K562 (cell line): ENCODE results near the gene MC2R. TPM values are rescaled to one million over a fixed set of nuclear protein-coding genes. Genes with fewer than 3 reads are reported as not detected.

ENCODE experiments used
- ATAC-seq: fragments of 200-7000 bp; cut with Tn5 transposase; 3 replicates; pipeline ENCODE4 v1.9.1; 2020; ENCODE audit warnings: moderate library complexity
- BruUV-seq: library from RNA; stranded (reverse); fragments of 400-500 nt; replicated peaks from 2 replicates; lab custom pipeline; 2021; lab: Mats Ljungman, UMichigan
- CTCF ChIA-PET: fragments of 300-600 bp; formaldehyde crosslinking; extraction: SDS; loops from one replicate; lab custom pipeline; 2021; ENCODE audit warnings: low intra/inter-chr PET ratio; lab: Yijun Ruan, JAX
- POLR2A ChIA-PET: fragments of 300-600, 350-650 bp; sonication (Branson Sonifier 250); formaldehyde crosslinking; extraction: SDS; loops from one replicate; lab custom pipeline; 2021; ENCODE audit warnings: antibody characterized with exemption, inconsistent platforms; lab: Yijun Ruan, JAX
- DNase-seq, 4 experiments: peaks; one replicate each; pipeline versions ENCODE4 v3.0.0 to v3.0.0-alpha.2; 2011 to 2018; ENCODE audit warnings: low spot score in 3 of 4, mixed read lengths in 3 of 4; ENCODE audit errors: extremely low read depth in 1 of 4
- FAIRE-seq: peaks from 2 replicates; lab custom pipeline; 2011; peaks lifted over from hg19 to GRCh38; lab: Jason Lieb, UNC
- H2AFZ ChIP-seq: 2 replicates; pipeline ENCODE4 v1.6.0; 2011; ENCODE audit warnings: low read depth, low read length, control low read depth, inconsistent platforms
- H3K27ac ChIP-seq: fragments of 200-600 bp; 3 replicates; pipeline ENCODE4 v1.8.0; 2011; ENCODE audit warnings: low read depth, mild to moderate bottlenecking, control low read depth, inconsistent platforms, low read length, moderate library complexity, mixed read lengths; ENCODE audit errors: extremely low read depth
- H3K27me3 ChIP-seq, 2 experiments: fragments of 300-600 bp in 1 of 2; 2 replicates in 1 of 2; 3 replicates in 1 of 2; pipeline versions ENCODE4 v1.6.0 to v1.8.0; 2011; ENCODE audit warnings: inconsistent platforms in 2 of 2, low read length in 2 of 2, mild to moderate bottlenecking in 1 of 2, mixed read lengths in 1 of 2, moderate library complexity in 1 of 2; ENCODE audit not compliant: control insufficient read depth in 2 of 2, insufficient read depth in 2 of 2
- H3K36me3 ChIP-seq: fragments of 300-600 bp; 3 replicates; pipeline ENCODE4 v1.8.0; 2011; ENCODE audit warnings: mild to moderate bottlenecking, low read length, inconsistent platforms; ENCODE audit not compliant: control insufficient read depth, insufficient read depth
- H3K4me1 ChIP-seq, 2 experiments: fragments of 200-600 bp in 1 of 2; replicated peaks in 1 of 2; 2 replicates in 1 of 2; 3 replicates in 1 of 2; pipeline versions ENCODE4 v1.5.1 to v1.8.0; 2011; ENCODE audit warnings: inconsistent platforms in 2 of 2, low read length in 2 of 2, mild to moderate bottlenecking in 1 of 2, mixed read lengths in 1 of 2, moderate library complexity in 1 of 2; ENCODE audit not compliant: control insufficient read depth in 2 of 2, insufficient read depth in 2 of 2
- H3K4me2 ChIP-seq: 2 replicates; pipeline ENCODE4 v1.6.1; 2011; ENCODE audit warnings: low read length, control low read depth, inconsistent platforms, mixed read lengths; ENCODE audit not compliant: insufficient read depth
- H3K4me3 ChIP-seq: fragments of 200-600 bp; sonication (generic), shearing (Covaris generic); 2 replicates; pipeline ENCODE4 v1.5.1; 2016; ENCODE audit warnings: control low read depth, inconsistent platforms
- H3K79me2 ChIP-seq: fragments of 200-600 bp; 3 replicates; pipeline ENCODE4 v1.8.0; 2011; ENCODE audit warnings: low read length, inconsistent platforms; ENCODE audit not compliant: control insufficient read depth, insufficient read depth
- H3K9ac ChIP-seq, 2 experiments: 2 replicates each; pipeline versions ENCODE4 v1.6.0 to v1.6.1; 2011; ENCODE audit warnings: low read depth in 2 of 2, low read length in 2 of 2, control low read depth in 1 of 2, inconsistent platforms in 1 of 2, mild to moderate bottlenecking in 1 of 2, mixed read lengths in 1 of 2; ENCODE audit not compliant: insufficient read depth in 1 of 2
- H3K9me1 ChIP-seq: one replicate; pipeline ENCODE4 v1.6.0; 2011; ENCODE audit warnings: inconsistent platforms, mild to moderate bottlenecking, low read length, moderate library complexity; ENCODE audit not compliant: control insufficient read depth, insufficient read depth
- H3K9me3 ChIP-seq: replicated peaks from 2 replicates; pipeline ENCODE4 v1.5.1; 2011; ENCODE audit warnings: low read depth, low read length, inconsistent platforms; ENCODE audit not compliant: control insufficient read depth, insufficient read depth
- H4K20me1 ChIP-seq: replicated peaks from 2 replicates; pipeline ENCODE4 v1.6.1; 2011; ENCODE audit warnings: low read length, inconsistent platforms, mixed read lengths; ENCODE audit not compliant: control insufficient read depth, insufficient read depth
- BCLAF1 ChIP-seq, 2 experiments: fragments of 450-650 bp in 1 of 2; IDR thresholded peaks; 2 replicates each; pipeline ENCODE4 v1.6.1; 2011 to 2017; ENCODE audit warnings: low read depth in 2 of 2, antibody characterized with exemption in 1 of 2, borderline replicate concordance in 1 of 2, low read length in 1 of 2, mild to moderate bottlenecking in 1 of 2, mixed read lengths in 1 of 2; ENCODE audit not compliant: control insufficient read depth in 1 of 2
- BRD4 ChIP-seq: fragments of 200-600 bp; sonication (generic); IDR thresholded peaks from 2 replicates; pipeline ENCODE4 v1.6.1; 2017; ENCODE audit warnings: inconsistent platforms
- CBX3 ChIP-seq, 2 experiments: IDR thresholded peaks; 1 replicate in 1 of 2; 2 replicates in 1 of 2; pipeline ENCODE4 v1.6.1; 2012; ENCODE audit warnings: inconsistent platforms in 2 of 2, low read length in 2 of 2, borderline replicate concordance in 1 of 2, control low read depth in 1 of 2
- CHCHD3 ChIP-seq: fragments of 250-450 bp; sonication (Bioruptor Pico); IDR thresholded peaks from 2 replicates; pipeline ENCODE4 v2.1.2; 2022; ENCODE audit warnings: mild to moderate bottlenecking
- CREBBP ChIP-seq: IDR thresholded peaks from one replicate; pipeline ENCODE4 v1.6.1; 2012; ENCODE audit warnings: low read depth, mild to moderate bottlenecking, control low read depth, inconsistent platforms, low read length
- FOXP4 ChIP-seq: sonication (generic); formaldehyde crosslinking; IDR thresholded peaks from 2 replicates; pipeline ENCODE4 v1.8.0; 2022; ENCODE audit warnings: mild to moderate bottlenecking, missing genetic modification reagents, borderline replicate concordance
- HDAC1 ChIP-seq, 2 experiments: fragments of 450-650 bp; IDR thresholded peaks; 2 replicates each; pipeline ENCODE4 v1.6.1; 2016 to 2017; ENCODE audit warnings: inconsistent platforms in 1 of 2, mild to moderate bottlenecking in 1 of 2, moderate library complexity in 1 of 2
- NR1H2 ChIP-seq: sonication (generic); formaldehyde crosslinking; IDR thresholded peaks from 2 replicates; pipeline ENCODE4 v1.4.0; 2020; ENCODE audit warnings: mild to moderate bottlenecking, missing genetic modification reagents
- RAD21 ChIP-seq, 2 experiments: fragments of 250-450 bp in 1 of 2; fragments of 450-650 bp in 1 of 2; sonication (Bioruptor Pico) in 1 of 2; formaldehyde crosslinking in 1 of 2; IDR thresholded peaks in 1 of 2; conservative IDR thresholded peaks in 1 of 2; 2 replicates each; pipeline versions ENCODE4 v1.4.0 to v1.8.0; 2020 to 2022; ENCODE audit warnings: mild to moderate bottlenecking in 2 of 2, moderate library complexity in 1 of 2
- SMAD1 ChIP-seq: fragments of 150-350 bp; IDR thresholded peaks from 2 replicates; pipeline ENCODE4 v1.6.1; 2014; ENCODE audit warnings: low read length, low read depth; ENCODE audit not compliant: partially characterized antibody
- SOX6 ChIP-seq: fragments of 450-650 bp; IDR thresholded peaks from 2 replicates; pipeline ENCODE4 v1.6.1; 2014; ENCODE audit warnings: mild to moderate bottlenecking
- WGBS: fragments of 100-300 bp; shearing (Covaris generic); methylation state at CpG from one replicate; pipeline ENCODE4 v1.1.6; 2016; ENCODE audit warnings: low coverage, mixed read lengths; ENCODE audit not compliant: insufficient coverage; ENCODE audit errors: missing lambda C conversion rate; 5-methylcytosine and 5-hydroxymethylcytosine counted together
- in situ Hi-C: fragments of 300-500 bp; cut with MboI; formaldehyde crosslinking; loops from 4 replicates; pipeline ENCODE4 v1.15.0; 2018; ENCODE audit warnings: inconsistent platforms, mixed read lengths
- intact Hi-C: fragments of 100-400 bp; cut with micrococcal nuclease; formaldehyde crosslinking; loops from 2 replicates; pipeline ENCODE4 v1.14.2; 2022
- polyA plus RNA-seq, 8 experiments: library from polyadenylated mRNA; depleted of rRNA in 4 of 8; stranded (reverse) in 5 of 8; unstranded in 3 of 8; fragments of >200 nt; fragmentation: Nextera tagmentation in 2 of 8; fragmentation: Illumina TruSeq in 1 of 8; extraction: Ambion mirVana in 2 of 8; extraction: Trizol in 1 of 8; gene quantifications; 2 replicates each; pipeline versions ENCODE4 v1.2.1 to v1.2.3, GENCODE V29; 2011 to 2014; ENCODE audit warnings: inconsistent platforms in 1 of 8, missing spikeins in 1 of 8
- total RNA-seq, 7 experiments: library from RNA; depleted of rRNA in 6 of 7; stranded (reverse); fragments of >200 nt in 6 of 7; fragmentation: Illumina TruSeq in 2 of 7; extraction: Trizol in 2 of 7; gene quantifications; 2 replicates each; pipeline versions ENCODE4 v1.2.1 to v1.2.3, GENCODE V29; 2011 to 2021; ENCODE audit warnings: low replicate concordance in 1 of 7

MC2R gene
- total and polyA plus RNA-seq, 9 of the 15 experiments (the other 6 are each of a cell fraction or from before 2014, with no cell fraction given): not detected

DNA sequence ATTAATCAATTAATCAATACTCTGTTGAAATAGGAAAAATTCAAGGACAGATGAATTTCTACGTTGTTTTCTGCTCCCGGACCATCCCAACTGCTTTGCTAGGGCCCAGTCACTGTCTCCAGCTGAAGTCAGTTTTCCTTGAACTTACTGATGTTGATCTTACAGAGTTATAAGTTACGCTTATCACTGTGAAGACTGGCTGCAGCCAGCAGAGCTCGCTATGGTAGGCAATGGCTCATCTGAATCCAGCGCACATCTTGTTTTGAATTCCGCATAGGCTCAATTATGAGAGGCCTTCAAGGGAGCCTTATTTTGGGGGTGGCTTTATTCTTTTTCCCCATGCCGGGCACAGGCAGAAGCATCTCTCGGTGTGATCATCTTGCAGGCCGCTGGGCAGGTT is 2.7 kb downstream of the MC2R start (continued):
- TF ChIP-seq SMAD1: no peak
- TF ChIP-seq, all 486 proteins: peak for 0

GRCh38 chr18:13910986-13911385 is 4.3 kb downstream of the MC2R start:
- WGBS: 1% methylated on average over 6 of the region's 6 CpGs
- FAIRE-seq (no peak), DNase-seq (no peak), ATAC-seq (no peak)
- Histone ChIP-seq H2AFZ (no peak overlapping the region), H3K9ac (no peak overlapping the region), H3K9me3 (no peaks in the 10 kb centered on the region), H4K20me1 (no peaks in the 10 kb centered on the region), H3K9me1 (no peaks in the 10 kb centered on the region), H3K4me3 (no peak overlapping the region), H3K27me3 (no peaks in the 10 kb centered on the region; a peak in 1 of 5 replicates), H3K27ac (no peak overlapping the region), H3K4me2 (no peak overlapping the region), H3K79me2 (no peaks in the 10 kb centered on the region), H3K36me3 (no peaks in the 10 kb centered on the region), H3K4me1 (no peaks in the 10 kb centered on the region)
- no TSS peak for BruUV-seq
- ChIA-PET POLR2A (no interaction called here), CTCF (interaction anchor here (0.6 kb wide), 1 partner anchor 63 kb away, joined by 5 read pairs; no protein-coding TSS in a partner anchor)
- intact Hi-C loops (no loop called here), in situ Hi-C loops (no loop called here)
- TF ChIP-seq CREBBP (no peak), CBX3 (IDR thresholded peaks at IDR 0.05; ENCODE audit: borderline replicate concordance in 1 of 2, low read length in 2 of 2) (no peak), CHCHD3 (CRISPR knock-in tag) (no peak), HDAC1 (IDR thresholded peaks at IDR 0.05) (no peak), NR1H2 (no peak), BRD4 (no peak), SOX6 (no peak), FOXP4 (no peak), BCLAF1 (IDR thresholded peaks at IDR 0.05; ENCODE audit: borderline replicate concordance in 1 of 2, control insufficient read depth in 1 of 2, low read depth in 2 of 2, low read length in 1 of 2) (no peak), RAD21 (CRISPR knock-in tag; conservative IDR thresholded peaks at IDR 0.05 in 1 of 2, IDR thresholded peaks at IDR 0.05 in 1 of 2) (no peak)
